Smooth muscle cell (in vitro differentiated cells): Measurements from ENCODE around the gene NRP2. TPM values are rescaled to one million over a fixed set of nuclear protein-coding genes. Genes with fewer than 3 reads are reported as not detected.

Experiments
- DNase-seq: peaks from one replicate; lab custom pipeline; 2025; ENCODE audit not compliant: unreplicated experiment; lab: John Stamatoyannopoulos, UW
- H2AFZ ChIP-seq: fragments of 200-600 bp; sonication (generic); 2 replicates; pipeline ENCODE4 v1.6.0; 2016; ENCODE audit warnings: antibody characterized with exemption, low read depth, mild to moderate bottlenecking
- H3F3A ChIP-seq: fragments of 200-600 bp; sonication (generic); 2 replicates; pipeline ENCODE4 v1.6.0; 2017; ENCODE audit warnings: antibody characterized with exemption, low read depth
- H3K27ac ChIP-seq: fragments of 200-600 bp; sonication (generic); 2 replicates; pipeline ENCODE4 v1.5.1; 2016; ENCODE audit warnings: low read depth, mild to moderate bottlenecking
- H3K27me3 ChIP-seq: fragments of 200-600 bp; sonication (generic); 2 replicates; pipeline ENCODE4 v1.6.1; 2016; ENCODE audit warnings: low read depth, mild to moderate bottlenecking
- H3K36me3 ChIP-seq: fragments of 200-600 bp; sonication (generic); 2 replicates; pipeline ENCODE4 v1.5.1; 2016; ENCODE audit warnings: low read depth
- H3K4me1 ChIP-seq: fragments of 200-600 bp; sonication (generic); 2 replicates; pipeline ENCODE4 v1.5.1; 2016; ENCODE audit warnings: low read depth
- H3K4me2 ChIP-seq: fragments of 200-600 bp; sonication (generic); 2 replicates; pipeline ENCODE4 v1.6.0; 2016; ENCODE audit warnings: mild to moderate bottlenecking
- H3K4me3 ChIP-seq: fragments of 200-600 bp; sonication (generic); 2 replicates; pipeline ENCODE4 v1.5.1; 2016; ENCODE audit warnings: mild to moderate bottlenecking
- H3K79me2 ChIP-seq: fragments of 200-600 bp; sonication (generic); 2 replicates; pipeline ENCODE4 v1.6.0; 2016; ENCODE audit warnings: low read depth, mild to moderate bottlenecking
- H3K9ac ChIP-seq: fragments of 200-600 bp; sonication (generic); 2 replicates; pipeline ENCODE4 v1.6.0; 2016; ENCODE audit warnings: low read depth
- H3K9me3 ChIP-seq: fragments of 200-600 bp; sonication (generic); replicated peaks from 2 replicates; pipeline ENCODE4 v1.5.1; 2016; ENCODE audit warnings: low read depth
- H4K20me1 ChIP-seq: fragments of 200-600 bp; sonication (generic); 2 replicates; pipeline ENCODE4 v1.6.0; 2016; ENCODE audit warnings: low read depth
- WGBS: methylation state at CpG from one replicate; pipeline ENCODE4 v1.1.7; 2016; ENCODE audit warnings: low lambda C conversion rate; 5-methylcytosine and 5-hydroxymethylcytosine counted together
- polyA plus RNA-seq: library from polyadenylated mRNA; unstranded; fragments of >200 nt; fragmentation: Nextera tagmentation; extraction: Ambion mirVana; gene quantifications from 2 replicates; pipeline ENCODE4 v1.2.1, GENCODE V29; 2016
- total RNA-seq: library from RNA; depleted of rRNA; stranded (reverse); fragments of >200 nt; gene quantifications from 2 replicates; pipeline ENCODE4 v1.2.3, GENCODE V29; 2014
- TF ChIP-seq, protein P1 (sequence below): fragments of 200-600 bp; sonication (generic); IDR thresholded peaks from 2 replicates; pipeline ENCODE4 v1.5.1; 2017; ENCODE audit warnings: borderline replicate concordance, mild to moderate bottlenecking, antibody characterized with exemption; ENCODE audit not compliant: insufficient read depth, poor library complexity, severe bottlenecking

NRP2 gene
- total and polyA plus RNA-seq, 2 experiments from 2014 or later, result 58.4 to 96.1 TPM

DNA sequence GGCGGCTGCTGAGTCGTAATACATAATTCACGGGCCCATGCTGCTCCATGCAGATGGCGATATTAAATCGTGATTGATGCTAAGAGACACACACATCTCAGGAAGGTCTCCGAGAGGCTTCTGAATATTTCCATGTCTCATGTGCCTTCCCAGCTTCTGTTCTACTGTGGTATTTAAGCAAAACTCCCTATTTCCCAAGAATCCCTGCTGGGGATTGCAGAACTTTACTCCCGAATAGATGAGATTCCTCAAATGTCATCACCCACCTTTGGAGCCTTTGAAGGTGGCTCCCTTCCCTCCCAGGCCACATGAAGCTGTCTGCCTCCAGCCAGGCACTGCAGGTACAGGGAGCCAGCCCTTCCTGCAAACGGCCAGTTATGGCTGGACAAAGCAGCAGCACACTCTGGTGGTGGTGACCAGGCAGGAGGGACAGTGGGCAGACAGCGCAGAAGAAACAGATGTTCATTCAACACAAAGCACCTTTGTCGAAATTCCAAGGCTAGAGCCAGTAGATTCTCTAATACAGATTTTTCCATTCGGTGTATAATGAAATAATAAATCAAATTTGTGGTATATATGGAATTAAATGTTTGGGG lies 14.1 kb downstream of the NRP2 start:
- Histone ChIP-seq H4K20me1 (no peaks in the 10 kb centered on the region), H3K27me3 (no peaks in the 10 kb centered on the region), H3K4me2 (peak overlapping the region; percentile 78)

DNA sequence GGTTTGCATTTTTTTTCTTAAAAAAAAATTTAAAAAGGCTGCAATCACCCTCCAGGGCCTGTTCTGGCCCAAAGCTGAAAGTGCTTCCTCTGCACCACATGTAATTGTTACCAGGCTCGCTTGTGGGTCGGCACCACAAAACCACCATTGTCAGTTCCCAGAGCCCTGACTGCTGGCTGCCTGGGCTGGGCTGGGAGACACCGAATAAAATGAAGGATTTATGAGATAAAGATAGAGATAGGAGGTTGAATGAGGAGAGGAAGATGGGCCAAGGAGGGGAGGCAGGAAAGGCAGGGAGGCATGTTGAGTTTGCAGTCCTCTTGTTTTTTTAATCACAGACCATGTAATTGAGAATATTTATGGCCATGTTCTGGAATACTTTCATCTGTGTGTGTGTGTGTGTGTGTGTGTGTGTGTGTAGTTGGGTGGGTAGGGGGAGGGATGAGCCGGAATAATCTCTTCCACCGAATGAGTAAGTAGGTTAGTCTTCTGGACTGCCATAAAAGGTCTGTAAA lies 14.7 kb downstream of the NRP2 start:
- Histone ChIP-seq H2AFZ (no peak overlapping the region), H3K79me2 (peaks cover 26% of the 10 kb centered on the region), H3F3A (peaks cover 47% of the 10 kb centered on the region), H4K20me1 (no peaks in the 10 kb centered on the region), H3K27ac (peak overlapping the region; percentile 97), H3K27me3 (no peaks in the 10 kb centered on the region), H3K9ac (no peak overlapping the region), H3K4me3 (no peak overlapping the region), H3K9me3 (no peaks in the 10 kb centered on the region), H3K4me2 (peak overlapping the region; percentile 78), H3K4me1 (peaks cover 69% of the 10 kb centered on the region), H3K36me3 (no peaks in the 10 kb centered on the region)
- DNase-seq, result no peak
- TF ChIP-seq, protein P1, sequence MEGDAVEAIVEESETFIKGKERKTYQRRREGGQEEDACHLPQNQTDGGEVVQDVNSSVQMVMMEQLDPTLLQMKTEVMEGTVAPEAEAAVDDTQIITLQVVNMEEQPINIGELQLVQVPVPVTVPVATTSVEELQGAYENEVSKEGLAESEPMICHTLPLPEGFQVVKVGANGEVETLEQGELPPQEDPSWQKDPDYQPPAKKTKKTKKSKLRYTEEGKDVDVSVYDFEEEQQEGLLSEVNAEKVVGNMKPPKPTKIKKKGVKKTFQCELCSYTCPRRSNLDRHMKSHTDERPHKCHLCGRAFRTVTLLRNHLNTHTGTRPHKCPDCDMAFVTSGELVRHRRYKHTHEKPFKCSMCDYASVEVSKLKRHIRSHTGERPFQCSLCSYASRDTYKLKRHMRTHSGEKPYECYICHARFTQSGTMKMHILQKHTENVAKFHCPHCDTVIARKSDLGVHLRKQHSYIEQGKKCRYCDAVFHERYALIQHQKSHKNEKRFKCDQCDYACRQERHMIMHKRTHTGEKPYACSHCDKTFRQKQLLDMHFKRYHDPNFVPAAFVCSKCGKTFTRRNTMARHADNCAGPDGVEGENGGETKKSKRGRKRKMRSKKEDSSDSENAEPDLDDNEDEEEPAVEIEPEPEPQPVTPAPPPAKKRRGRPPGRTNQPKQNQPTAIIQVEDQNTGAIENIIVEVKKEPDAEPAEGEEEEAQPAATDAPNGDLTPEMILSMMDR, result no peak
- WGBS, result 1% methylated on average over 5 of the region's 5 CpGs

More for the DNA sequence above, 14.1 kb downstream of the NRP2 start:
- DNase-seq, result no peak
- no peak overlapping the region for H3K9ac ChIP-seq
- WGBS, result 68% methylated on average over 11 of the region's 11 CpGs
- TF ChIP-seq, protein P1, result peak; percentile 43
- H3K27ac ChIP-seq, result peak overlapping the region; percentile 97
- H3K36me3 ChIP-seq, result no peaks in the 10 kb centered on the region
- H3K79me2 ChIP-seq, result peaks cover 26% of the 10 kb centered on the region
- H3K9me3 ChIP-seq, result no peaks in the 10 kb centered on the region
- H2AFZ ChIP-seq, result no peak overlapping the region
- H3F3A ChIP-seq, result peaks cover 44% of the 10 kb centered on the region
- no peak overlapping the region for H3K4me3 ChIP-seq
- H3K4me1 ChIP-seq, result peaks cover 65% of the 10 kb centered on the region

DNA sequence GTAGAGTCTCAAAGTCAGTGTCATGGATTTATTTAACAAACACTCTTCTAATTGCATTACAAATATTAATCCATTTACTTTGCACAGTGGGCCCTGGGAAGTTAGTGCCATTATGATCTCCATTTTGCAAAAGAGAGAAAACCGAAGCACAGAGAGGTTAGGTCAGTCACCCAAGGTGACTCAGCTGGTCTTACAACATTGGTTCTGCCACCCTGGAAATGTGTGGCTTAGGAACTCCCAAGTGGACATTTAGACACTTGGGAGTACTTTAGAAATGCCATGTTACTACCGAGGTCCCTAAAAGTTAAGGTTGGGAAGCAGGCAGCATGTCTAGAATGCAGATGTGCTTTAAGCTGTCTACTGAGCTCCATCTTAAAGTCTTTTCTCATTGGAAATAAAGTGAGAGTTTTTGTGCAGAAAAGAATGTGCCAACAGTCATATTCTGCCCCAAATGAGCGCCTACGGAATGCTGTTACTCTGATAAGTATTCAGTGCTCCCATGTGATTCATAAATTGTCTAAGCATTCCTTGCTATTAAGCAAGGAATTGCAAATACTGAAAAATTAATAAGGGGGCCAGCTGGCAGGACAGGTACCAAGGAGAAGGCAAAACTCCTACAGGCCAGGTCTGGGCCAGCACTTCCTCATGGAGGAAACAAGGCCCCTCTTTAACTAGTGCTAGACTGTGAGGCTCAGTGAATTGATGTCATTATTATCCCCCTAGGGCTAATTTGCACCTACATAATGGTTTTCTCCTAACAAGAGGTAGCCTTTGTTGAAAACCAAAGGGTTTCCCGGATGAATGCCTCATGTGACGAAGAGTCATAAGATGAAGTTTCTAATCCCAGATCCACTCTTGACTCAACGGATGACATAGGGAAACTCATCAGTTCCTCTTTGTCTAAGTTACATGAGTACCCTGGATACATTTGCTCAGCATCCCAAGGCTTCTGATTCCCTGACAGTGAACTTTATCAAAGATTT lies 16.3 kb downstream of the NRP2 start:
- no peak overlapping the region for H3K4me3 ChIP-seq
- H3K27ac ChIP-seq, result peak overlapping the region; percentile 97
- TF ChIP-seq, protein P1, result no peak
- H3K27me3 ChIP-seq, result no peaks in the 10 kb centered on the region
- 39% methylated on average over 7 of the region's 7 CpGs for WGBS
- no peak overlapping the region for H2AFZ ChIP-seq
- H4K20me1 ChIP-seq, result no peaks in the 10 kb centered on the region
- H3K4me1 ChIP-seq, result peaks cover 78% of the 10 kb centered on the region
- peaks cover 22% of the 10 kb centered on the region for H3K79me2 ChIP-seq
- H3K9me3 ChIP-seq, result no peaks in the 10 kb centered on the region
- H3K36me3 ChIP-seq, result no peaks in the 10 kb centered on the region
- peaks cover 49% of the 10 kb centered on the region for H3F3A ChIP-seq
- no peak for DNase-seq
- peak overlapping the region; percentile 81 for H3K9ac ChIP-seq
- H3K4me2 ChIP-seq, result peak overlapping the region; percentile 78
